ENCODE data around the gene SPATS2L.

DNA sequence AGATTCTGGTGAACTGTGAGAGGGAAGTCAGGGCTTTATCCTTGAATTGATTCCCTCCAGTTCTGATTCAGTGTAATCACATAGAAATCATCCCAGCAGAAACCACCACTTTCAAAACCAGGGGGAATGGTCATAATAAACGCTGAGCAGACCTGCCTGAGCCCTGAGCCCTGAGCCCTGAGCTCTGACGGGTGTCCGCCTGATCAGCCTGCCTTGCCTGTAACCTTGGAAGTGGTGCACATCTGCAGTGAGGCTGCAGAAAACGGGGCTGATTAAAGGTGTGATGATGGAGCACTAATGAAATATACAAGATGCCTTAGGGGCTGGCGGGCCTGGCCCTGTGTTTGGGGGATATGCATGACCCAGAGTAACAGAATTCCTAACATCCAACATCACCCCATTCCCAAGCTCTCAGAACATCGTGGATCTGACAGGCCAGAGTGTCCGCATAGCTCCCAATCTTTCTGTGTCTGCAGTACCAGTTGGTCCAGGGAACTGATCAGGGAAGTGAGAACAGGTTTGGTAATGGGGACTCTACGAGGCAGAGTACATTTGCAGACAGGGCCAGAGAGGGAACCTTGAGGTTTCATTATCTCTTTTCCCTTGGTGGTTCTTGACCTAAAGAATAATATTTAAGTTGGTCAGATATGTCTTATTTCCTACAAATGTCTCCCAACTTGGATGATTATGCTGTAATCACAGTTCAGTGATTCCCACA lies 165.6 kb downstream of the SPATS2L start:
- no peak for TF ChIP-seq GFI1B (tag by site-specific recombination; IDR thresholded peaks at IDR 0.05)
- TF ChIP-seq, protein P1, sequence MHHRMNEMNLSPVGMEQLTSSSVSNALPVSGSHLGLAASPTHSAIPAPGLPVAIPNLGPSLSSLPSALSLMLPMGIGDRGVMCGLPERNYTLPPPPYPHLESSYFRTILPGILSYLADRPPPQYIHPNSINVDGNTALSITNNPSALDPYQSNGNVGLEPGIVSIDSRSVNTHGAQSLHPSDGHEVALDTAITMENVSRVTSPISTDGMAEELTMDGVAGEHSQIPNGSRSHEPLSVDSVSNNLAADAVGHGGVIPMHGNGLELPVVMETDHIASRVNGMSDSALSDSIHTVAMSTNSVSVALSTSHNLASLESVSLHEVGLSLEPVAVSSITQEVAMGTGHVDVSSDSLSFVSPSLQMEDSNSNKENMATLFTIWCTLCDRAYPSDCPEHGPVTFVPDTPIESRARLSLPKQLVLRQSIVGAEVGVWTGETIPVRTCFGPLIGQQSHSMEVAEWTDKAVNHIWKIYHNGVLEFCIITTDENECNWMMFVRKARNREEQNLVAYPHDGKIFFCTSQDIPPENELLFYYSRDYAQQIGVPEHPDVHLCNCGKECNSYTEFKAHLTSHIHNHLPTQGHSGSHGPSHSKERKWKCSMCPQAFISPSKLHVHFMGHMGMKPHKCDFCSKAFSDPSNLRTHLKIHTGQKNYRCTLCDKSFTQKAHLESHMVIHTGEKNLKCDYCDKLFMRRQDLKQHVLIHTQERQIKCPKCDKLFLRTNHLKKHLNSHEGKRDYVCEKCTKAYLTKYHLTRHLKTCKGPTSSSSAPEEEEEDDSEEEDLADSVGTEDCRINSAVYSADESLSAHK (tag by site-specific recombination; IDR thresholded peaks at IDR 0.05), result no peak
- TF ChIP-seq ZNF76 (tag by site-specific recombination; IDR thresholded peaks at IDR 0.05; ENCODE audit: borderline replicate concordance, low read depth), result no peak
- TF ChIP-seq, protein P2, sequence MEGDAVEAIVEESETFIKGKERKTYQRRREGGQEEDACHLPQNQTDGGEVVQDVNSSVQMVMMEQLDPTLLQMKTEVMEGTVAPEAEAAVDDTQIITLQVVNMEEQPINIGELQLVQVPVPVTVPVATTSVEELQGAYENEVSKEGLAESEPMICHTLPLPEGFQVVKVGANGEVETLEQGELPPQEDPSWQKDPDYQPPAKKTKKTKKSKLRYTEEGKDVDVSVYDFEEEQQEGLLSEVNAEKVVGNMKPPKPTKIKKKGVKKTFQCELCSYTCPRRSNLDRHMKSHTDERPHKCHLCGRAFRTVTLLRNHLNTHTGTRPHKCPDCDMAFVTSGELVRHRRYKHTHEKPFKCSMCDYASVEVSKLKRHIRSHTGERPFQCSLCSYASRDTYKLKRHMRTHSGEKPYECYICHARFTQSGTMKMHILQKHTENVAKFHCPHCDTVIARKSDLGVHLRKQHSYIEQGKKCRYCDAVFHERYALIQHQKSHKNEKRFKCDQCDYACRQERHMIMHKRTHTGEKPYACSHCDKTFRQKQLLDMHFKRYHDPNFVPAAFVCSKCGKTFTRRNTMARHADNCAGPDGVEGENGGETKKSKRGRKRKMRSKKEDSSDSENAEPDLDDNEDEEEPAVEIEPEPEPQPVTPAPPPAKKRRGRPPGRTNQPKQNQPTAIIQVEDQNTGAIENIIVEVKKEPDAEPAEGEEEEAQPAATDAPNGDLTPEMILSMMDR (tag by site-specific recombination; IDR thresholded peaks at IDR 0.05), result no peak

Measured in HEK293 (cell line).